H1 (cell line): Measurements from ENCODE around the gene HOTAIR. TPM values are rescaled to one million over a fixed set of nuclear protein-coding genes. Genes with fewer than 3 reads are reported as not detected.

Experiments used
- CTCF ChIA-PET: fragments of 300-600 bp; sonication (Branson Sonifier 250); formaldehyde crosslinking; loops from one replicate; lab custom pipeline; 2021; ENCODE audit not compliant: partially characterized antibody; lab: Charles Lee
- POLR2A ChIA-PET: fragments of 300-600 bp; sonication (Branson Sonifier 250); formaldehyde crosslinking; loops from one replicate; lab custom pipeline; 2021; ENCODE audit warnings: inconsistent platforms; ENCODE audit not compliant: partially characterized antibody; lab: Charles Lee
- DNase-seq, 2 experiments: peaks; one replicate each; pipeline versions ENCODE4 v3.0.0 to v3.0.0-alpha.2; 2010 to 2022; ENCODE audit warnings: low spot score in 2 of 2, low read depth in 1 of 2, mixed read lengths in 1 of 2
- FAIRE-seq: peaks from 2 replicates; lab custom pipeline; 2011; peaks lifted over from hg19 to GRCh38; lab: Jason Lieb, UNC
- H2AFZ ChIP-seq: 2 replicates; pipeline ENCODE4 v1.8.1; 2012; ENCODE audit warnings: low read length, inconsistent platforms
- H2AK5ac ChIP-seq: 2 replicates; pipeline ENCODE4 v1.6.1; 2013; ENCODE audit warnings: low read depth, low read length
- H2BK120ac ChIP-seq: replicated peaks from 2 replicates; pipeline ENCODE3; 2013; ENCODE audit warnings: low read depth, low read length, inconsistent platforms
- H2BK12ac ChIP-seq: 2 replicates; pipeline ENCODE4 v1.6.1; 2013; ENCODE audit warnings: low read depth, low read length
- H2BK15ac ChIP-seq: 2 replicates; pipeline ENCODE4 v1.6.1; 2013; ENCODE audit warnings: low read length
- H2BK20ac ChIP-seq: 2 replicates; pipeline ENCODE4 v1.6.1; 2013; ENCODE audit warnings: low read length
- H2BK5ac ChIP-seq: 2 replicates; pipeline ENCODE4 v1.6.1; 2013; ENCODE audit warnings: low read depth, low read length
- H3K14ac ChIP-seq: 2 replicates; pipeline ENCODE4 v1.6.1; 2013; ENCODE audit warnings: inconsistent platforms; ENCODE audit not compliant: insufficient read length
- H3K18ac ChIP-seq: 2 replicates; pipeline ENCODE4 v1.6.1; 2013; ENCODE audit warnings: low read length; ENCODE audit errors: extremely low read depth
- H3K23ac ChIP-seq: 2 replicates; pipeline ENCODE4 v1.6.1; 2013; ENCODE audit warnings: inconsistent platforms; ENCODE audit not compliant: insufficient read length
- H3K23me2 ChIP-seq: 2 replicates; pipeline ENCODE4 v1.6.1; 2013; ENCODE audit warnings: low read depth, low read length
- H3K27ac ChIP-seq: 2 replicates; pipeline ENCODE4 v1.6.1; 2011; ENCODE audit warnings: low read depth, low read length, inconsistent platforms
- H3K27me3 ChIP-seq, 4 experiments: replicated peaks in 1 of 4; 1 replicate in 1 of 4; 2 replicates in 3 of 4; pipeline versions ENCODE4 v1.6.1 to v1.8.1; 2011 to 2013; ENCODE audit warnings: low read length in 3 of 4, mild to moderate bottlenecking in 3 of 4, inconsistent platforms in 2 of 4, mixed read lengths in 2 of 4, moderate library complexity in 1 of 4; ENCODE audit not compliant: control insufficient read depth in 3 of 4, insufficient read depth in 3 of 4; ENCODE audit errors: extremely low read depth in 1 of 4
- H3K36me3 ChIP-seq, 4 experiments: 2 replicates each; pipeline versions ENCODE4 v1.6.1 to v1.8.1; 2011 to 2013; ENCODE audit warnings: mild to moderate bottlenecking in 4 of 4, low read length in 3 of 4, moderate library complexity in 2 of 4, control low read depth in 1 of 4, inconsistent platforms in 1 of 4; ENCODE audit not compliant: insufficient read depth in 4 of 4, control insufficient read depth in 2 of 4
- H3K4ac ChIP-seq: replicated peaks from 2 replicates; pipeline ENCODE3; 2013; ENCODE audit warnings: low read length, low read depth, mixed read lengths, inconsistent platforms; ENCODE audit not compliant: insufficient read length
- H3K4me1 ChIP-seq, 4 experiments: replicated peaks in 1 of 4; 1 replicate in 1 of 4; 2 replicates in 3 of 4; pipeline versions ENCODE4 v1.6.1 to v1.8.1; 2011 to 2013; ENCODE audit warnings: low read length in 3 of 4, inconsistent platforms in 2 of 4, mixed read lengths in 1 of 4; ENCODE audit not compliant: insufficient read depth in 4 of 4, control insufficient read depth in 3 of 4
- H3K4me2 ChIP-seq, 2 experiments: 2 replicates each; pipeline versions ENCODE4 v1.6.1 to v1.8.1; 2011 to 2013; ENCODE audit warnings: low read depth in 2 of 2, low read length in 2 of 2, control low read depth in 1 of 2, inconsistent platforms in 1 of 2, mild to moderate bottlenecking in 1 of 2; ENCODE audit not compliant: insufficient read depth in 1 of 2
- H3K4me3 ChIP-seq, 4 experiments: fragments of 200-600, 300-600 bp in 1 of 4; sonication (generic), shearing (Covaris generic), sonication (Bioruptor Twin) in 1 of 4; 2 replicates each; pipeline versions ENCODE4 v1.5.1 to v1.8.1; 2011 to 2016; ENCODE audit warnings: low read length in 4 of 4, low read depth in 3 of 4, control low read depth in 2 of 4, inconsistent platforms in 2 of 4, mild to moderate bottlenecking in 2 of 4, mixed read lengths in 1 of 4, moderate library complexity in 1 of 4; ENCODE audit not compliant: insufficient read depth in 2 of 4; ENCODE audit errors: extremely low read depth in 1 of 4
- H3K56ac ChIP-seq: replicated peaks from 2 replicates; pipeline ENCODE3; 2013; ENCODE audit warnings: low read depth, mild to moderate bottlenecking, mixed read lengths, low read length, inconsistent platforms; ENCODE audit not compliant: insufficient read length
- H3K79me1 ChIP-seq: 2 replicates; pipeline ENCODE4 v1.6.1; 2013; ENCODE audit warnings: low read depth, low read length, control low read depth
- H3K79me2 ChIP-seq, 2 experiments: 2 replicates each; pipeline versions ENCODE4 v1.6.1 to v1.8.1; 2012 to 2013; ENCODE audit warnings: low read length in 2 of 2, mild to moderate bottlenecking in 2 of 2, inconsistent platforms in 1 of 2; ENCODE audit not compliant: insufficient read depth in 2 of 2, control insufficient read depth in 1 of 2
- H3K9ac ChIP-seq, 4 experiments: replicated peaks in 1 of 4; 1 replicate in 1 of 4; 2 replicates in 3 of 4; pipeline versions ENCODE4 v1.6.1 to v1.8.1; 2011 to 2013; ENCODE audit warnings: low read depth in 3 of 4, low read length in 3 of 4, control low read depth in 2 of 4, mild to moderate bottlenecking in 2 of 4, moderate library complexity in 2 of 4, inconsistent platforms in 1 of 4; ENCODE audit errors: extremely low read depth in 1 of 4
- H3K9me3 ChIP-seq, 2 experiments: 2 replicates each; pipeline versions ENCODE4 v1.6.1 to v1.8.1; 2012 to 2013; ENCODE audit warnings: mild to moderate bottlenecking in 2 of 2, moderate library complexity in 2 of 2, control low read depth in 1 of 2, inconsistent platforms in 1 of 2, low read depth in 1 of 2, low read length in 1 of 2, mixed read lengths in 1 of 2; ENCODE audit not compliant: insufficient read depth in 2 of 2
- H4K20me1 ChIP-seq, 2 experiments: replicated peaks in 1 of 2; 2 replicates each; pipeline versions ENCODE3 to v1.8.1; 2011 to 2013; ENCODE audit warnings: inconsistent platforms in 2 of 2, low read length in 2 of 2, mild to moderate bottlenecking in 1 of 2; ENCODE audit not compliant: insufficient read depth in 2 of 2, control insufficient read depth in 1 of 2
- H4K5ac ChIP-seq: 2 replicates; pipeline ENCODE4 v1.6.1; 2013; ENCODE audit warnings: low read length, low read depth, mixed read lengths, inconsistent platforms; ENCODE audit not compliant: insufficient read length
- H4K8ac ChIP-seq: 2 replicates; pipeline ENCODE4 v1.8.0; 2013; ENCODE audit warnings: mild to moderate bottlenecking, moderate library complexity, low read length, inconsistent platforms; ENCODE audit not compliant: insufficient read depth; ENCODE audit errors: extremely low read depth
- H4K91ac ChIP-seq: replicated peaks from 2 replicates; pipeline ENCODE3; 2013; ENCODE audit warnings: low read length, mixed read lengths, inconsistent platforms; ENCODE audit not compliant: insufficient read length
- BCL11A ChIP-seq, 2 experiments: IDR thresholded peaks; one replicate each; pipeline ENCODE4 v1.6.1; 2011; ENCODE audit warnings: low read depth in 2 of 2, low read length in 2 of 2, mild to moderate bottlenecking in 2 of 2
- CBX8 ChIP-seq: fragments of 300-800, 300-1000 bp; sonication (generic); IDR thresholded peaks from 2 replicates; pipeline ENCODE4 v1.7.1; 2016; ENCODE audit warnings: low read depth, low read length, borderline replicate concordance
- CEBPB ChIP-seq: IDR thresholded peaks from 2 replicates; pipeline ENCODE4 v1.6.1; 2012; ENCODE audit warnings: low read depth, low read length
- RAD21 ChIP-seq, 2 experiments: IDR thresholded peaks in 1 of 2; conservative IDR thresholded peaks in 1 of 2; 2 replicates each; pipeline ENCODE4 v1.6.1; 2011; ENCODE audit warnings: low read depth in 2 of 2, low read length in 2 of 2, improper control_type of control experiment in 1 of 2, inconsistent platforms in 1 of 2, mild to moderate bottlenecking in 1 of 2, moderate library complexity in 1 of 2
- RBBP5 ChIP-seq: IDR thresholded peaks from 2 replicates; pipeline ENCODE4 v1.7.1; 2012; ENCODE audit warnings: low read depth, mild to moderate bottlenecking, inconsistent platforms, low read length, moderate library complexity, borderline replicate concordance
- RNF2 ChIP-seq: fragments of 200-900, 300-1000 bp; sonication (generic); IDR thresholded peaks from 2 replicates; pipeline ENCODE4 v1.7.1; 2016; ENCODE audit warnings: borderline replicate concordance, low read depth, mild to moderate bottlenecking, antibody characterized with exemption, low read length; ENCODE audit not compliant: poor library complexity, severe bottlenecking; ENCODE audit errors: missing control alignments
- SAP30 ChIP-seq: fragments of 300-600 bp; sonication (generic); IDR thresholded peaks from 2 replicates; pipeline ENCODE4 v1.7.1; 2012; ENCODE audit warnings: low read length, moderate library complexity, mild to moderate bottlenecking, inconsistent platforms; ENCODE audit not compliant: insufficient read depth, insufficient replicate concordance
- SP2 ChIP-seq: IDR thresholded peaks from 2 replicates; pipeline ENCODE4 v1.6.1; 2012; ENCODE audit warnings: mild to moderate bottlenecking, low read length, inconsistent platforms
- TCF12 ChIP-seq: IDR thresholded peaks from 2 replicates; pipeline ENCODE4 v1.6.1; 2011; ENCODE audit warnings: low read depth, mild to moderate bottlenecking, low read length
- YY1 ChIP-seq: IDR thresholded peaks from 2 replicates; pipeline ENCODE4 v1.6.1; 2011; ENCODE audit warnings: low read depth, mild to moderate bottlenecking, low read length
- ZNF274 ChIP-seq: IDR thresholded peaks from 2 replicates; pipeline ENCODE4 v1.7.0; 2012; ENCODE audit warnings: low read length, borderline replicate concordance; ENCODE audit errors: extremely low read depth
- polyA plus RNA-seq, 7 experiments: library from polyadenylated mRNA; depleted of rRNA in 3 of 7; stranded (reverse) in 5 of 7; unstranded in 2 of 7; fragments of >200 nt in 5 of 7; fragments of 200-250 nt in 2 of 7; gene quantifications; 1 replicate in 5 of 7; 2 replicates in 1 of 7; 4 replicates in 1 of 7; pipeline versions ENCODE4 v1.2.1 to v1.2.3, GENCODE V29; 2011 to 2013; ENCODE audit warnings: missing spikeins in 2 of 7, mixed read lengths in 2 of 7
- total RNA-seq: library from RNA; stranded (reverse); fragmentation: NEBNext Ultra II Directional; extraction: Animal tissue kit (Norgen Biotek cat#: 25700); gene quantifications from 2 replicates; pipeline ENCODE4 v1.2.1, GENCODE V29; 2021
- TF ChIP-seq, protein P1 (sequence below): IDR thresholded peaks from 2 replicates; pipeline ENCODE4 v1.6.1; 2012; ENCODE audit warnings: inconsistent platforms
- TF ChIP-seq, protein P2 (sequence below): IDR thresholded peaks from 2 replicates; pipeline ENCODE4 v1.6.1; 2012; ENCODE audit warnings: inconsistent platforms

HOTAIR gene
- total and polyA plus RNA-seq, 2 of the 8 experiments (the other 6 are each of a cell fraction or from before 2014, with no cell fraction given), result not detected

DNA sequence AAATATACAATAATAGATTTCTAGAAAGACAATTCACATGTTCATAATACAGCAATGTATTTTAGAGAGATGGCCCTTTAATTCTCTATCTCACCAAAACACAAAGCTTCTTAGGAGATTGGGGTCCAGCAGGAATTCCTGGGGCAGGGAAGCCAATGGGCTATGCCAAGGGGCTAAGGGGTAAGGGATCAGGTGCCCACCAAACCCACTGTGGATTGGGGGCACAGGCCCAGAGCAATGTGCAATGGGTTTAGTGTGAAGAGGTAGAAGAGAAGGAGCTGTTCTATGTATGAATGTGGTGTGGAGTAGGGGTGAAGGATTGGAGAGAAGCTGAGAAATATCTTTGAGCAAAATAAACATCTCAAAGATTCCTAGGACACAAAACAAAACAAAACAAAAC is 33.6 kb downstream of the HOTAIR start:
- Histone ChIP-seq H2AK5ac (no peak overlapping the region), H3K4me2 (no peak overlapping the region), H3K9me3 (no peaks in the 10 kb centered on the region), H4K20me1 (peaks cover 12 to 28% of the 10 kb centered on the region in 2 experiments), H3K56ac (no peak overlapping the region), H3K4ac (no peak overlapping the region), H3K27ac (no peak overlapping the region), H3K79me2 (no peaks in the 10 kb centered on the region), H3K23ac (no peak overlapping the region), H2BK120ac (no peak overlapping the region), H3K9ac (no peak overlapping the region), H2BK15ac (no peak overlapping the region; the same call in 1 of the 2 replicates), H2BK5ac (no peak overlapping the region), H3K14ac (no peak overlapping the region), H2BK12ac (no peak overlapping the region), H4K8ac (no peak overlapping the region), H2AFZ (no peak overlapping the region), H4K5ac (no peak overlapping the region), H3K4me3 (no peak overlapping the region), H3K23me2 (no peaks in the 10 kb centered on the region), H3K18ac (no peak overlapping the region), H3K4me1 (peaks cover 0 to 6% (median 5%) of the 10 kb centered on the region in 4 experiments; a peak in 4 of 7 replicates), H3K27me3 (peaks cover 91 to 100% (median 97%) of the 10 kb centered on the region in 4 experiments), H3K36me3 (peaks cover 0 to 4% (median 0%) of the 10 kb centered on the region in 4 experiments; a peak in 1 of 8 replicates), H2BK20ac (no peak overlapping the region), H3K79me1 (no peaks in the 10 kb centered on the region), H4K91ac (no peak overlapping the region)
- CTCF ChIA-PET, result interaction anchor here (0.7 to 2.5 kb wide), 3 partner anchors 11 to 172 kb away, joined by 3 to 9 read pairs (median 7); partner anchors contain the start of gene HOXC10
- FAIRE-seq (no peak), DNase-seq (peak in 1 of 2 experiments; percentile 19)
- POLR2A ChIA-PET, result interaction anchor here (1.0 to 1.2 kb wide), 2 partner anchors 12 to 27 kb away, joined by 3 read pairs; no protein-coding TSS in a partner anchor
- TF ChIP-seq RNF2 (peak; percentile 62), BCL11A (IDR thresholded peaks at IDR 0.05; ENCODE audit: low read depth in 2 of 2, low read length in 2 of 2) (no peak), TCF12 (no peak), RBBP5 (no peak), CEBPB (no peak), CBX8 (0 out of 2 replicates have a peak, but pooled peaks have one; percentile 5), ZNF274 (no peak), SP2 (no peak), RAD21 (IDR thresholded peaks at IDR 0.05 in 1 of 2, conservative IDR thresholded peaks at IDR 0.05 in 1 of 2; ENCODE audit: low read depth in 2 of 2, low read length in 2 of 2) (no peak), SAP30 (no peak), YY1 (no peak)
- TF ChIP-seq, protein P1, sequence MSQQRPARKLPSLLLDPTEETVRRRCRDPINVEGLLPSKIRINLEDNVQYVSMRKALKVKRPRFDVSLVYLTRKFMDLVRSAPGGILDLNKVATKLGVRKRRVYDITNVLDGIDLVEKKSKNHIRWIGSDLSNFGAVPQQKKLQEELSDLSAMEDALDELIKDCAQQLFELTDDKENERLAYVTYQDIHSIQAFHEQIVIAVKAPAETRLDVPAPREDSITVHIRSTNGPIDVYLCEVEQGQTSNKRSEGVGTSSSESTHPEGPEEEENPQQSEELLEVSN, result no peak
- TF ChIP-seq, protein P2, sequence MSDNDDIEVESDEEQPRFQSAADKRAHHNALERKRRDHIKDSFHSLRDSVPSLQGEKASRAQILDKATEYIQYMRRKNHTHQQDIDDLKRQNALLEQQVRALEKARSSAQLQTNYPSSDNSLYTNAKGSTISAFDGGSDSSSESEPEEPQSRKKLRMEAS, result no peak
